ENCODE data around the gene THRB. TPM values are rescaled to one million over a fixed set of nuclear protein-coding genes. Genes with fewer than 3 reads are reported as not detected.

THRB gene
- total RNA-seq, 1 donor from 2014 or later: 0.31 TPM

- DNase-seq: no peak
- Mint-ChIP-seq H3K4me1 (no peaks in the 10 kb centered on the region), H3K4me3 (no peak overlapping the region), H3K27me3 (no peaks in the 10 kb centered on the region), H3K9me3 (peaks cover 5% of the 10 kb centered on the region), H3K27ac (no peak overlapping the region), H3K36me3 (ENCODE audit: low read depth) (no peaks in the 10 kb centered on the region)
- ChIA-PET POLR2A (no interaction called here), CTCF (no interaction called here)
- TF ChIP-seq CTCF (IDR thresholded peaks at IDR 0.05): no peak
- ATAC-seq (ENCODE audit: low read depth): no peak
- intact Hi-C loops (cut with micrococcal nuclease): no loop called here
Measured at GRCh38 chr3:24288496-24289236, 206.0 kb downstream of the THRB start.

- POLR2A ChIA-PET: no interaction called here
- Mint-ChIP-seq H3K27me3 (no peaks in the 10 kb centered on the region), H3K4me3 (no peak overlapping the region)
Measured at GRCh38 chr3:24287755-24288450, 206.7 kb downstream of the THRB start.

GRCh38 chr3:24286405-24286804 is 208.2 kb downstream of the THRB start:
- intact Hi-C loops (cut with micrococcal nuclease): no loop called here
- CTCF ChIA-PET: no interaction called here
- H3K9me3 Mint-ChIP-seq: peaks cover 5% of the 10 kb centered on the region

More at GRCh38 chr3:24287755-24288450, 206.7 kb downstream of the THRB start:
- CTCF ChIA-PET: no interaction called here
- Mint-ChIP-seq H3K9me3 (peaks cover 5% of the 10 kb centered on the region), H3K27ac (no peak overlapping the region), H3K4me1 (no peaks in the 10 kb centered on the region), H3K36me3 (ENCODE audit: low read depth) (no peaks in the 10 kb centered on the region)
- TF ChIP-seq CTCF (IDR thresholded peaks at IDR 0.05): no peak
- DNase-seq (no peak), ATAC-seq (ENCODE audit: low read depth) (no peak)
- intact Hi-C loops (cut with micrococcal nuclease): no loop called here

GRCh38 chr3:24278543-24278942 is 216.1 kb downstream of the THRB start:
- Mint-ChIP-seq H3K4me3 (no peak overlapping the region), H3K27me3 (peaks cover 2% of the 10 kb centered on the region), H3K27ac (no peak overlapping the region), H3K36me3 (ENCODE audit: low read depth) (no peaks in the 10 kb centered on the region), H3K4me1 (no peaks in the 10 kb centered on the region), H3K9me3 (no peaks in the 10 kb centered on the region)
- CTCF ChIA-PET: no interaction called here
- no peak for TF ChIP-seq CTCF (IDR thresholded peaks at IDR 0.05)
- POLR2A ChIA-PET: no interaction called here
- DNase-seq: no peak
- intact Hi-C loops (cut with micrococcal nuclease): no loop called here
- no peak for ATAC-seq (ENCODE audit: low read depth)

More at GRCh38 chr3:24286405-24286804, 208.2 kb downstream of the THRB start:
- ATAC-seq (ENCODE audit: low read depth): no peak
- POLR2A ChIA-PET: no interaction called here
- Mint-ChIP-seq H3K36me3 (ENCODE audit: low read depth) (no peaks in the 10 kb centered on the region), H3K4me3 (no peak overlapping the region), H3K27ac (no peak overlapping the region), H3K4me1 (no peaks in the 10 kb centered on the region), H3K27me3 (no peaks in the 10 kb centered on the region)
- TF ChIP-seq CTCF (IDR thresholded peaks at IDR 0.05): no peak
- no peak for DNase-seq

DNA sequence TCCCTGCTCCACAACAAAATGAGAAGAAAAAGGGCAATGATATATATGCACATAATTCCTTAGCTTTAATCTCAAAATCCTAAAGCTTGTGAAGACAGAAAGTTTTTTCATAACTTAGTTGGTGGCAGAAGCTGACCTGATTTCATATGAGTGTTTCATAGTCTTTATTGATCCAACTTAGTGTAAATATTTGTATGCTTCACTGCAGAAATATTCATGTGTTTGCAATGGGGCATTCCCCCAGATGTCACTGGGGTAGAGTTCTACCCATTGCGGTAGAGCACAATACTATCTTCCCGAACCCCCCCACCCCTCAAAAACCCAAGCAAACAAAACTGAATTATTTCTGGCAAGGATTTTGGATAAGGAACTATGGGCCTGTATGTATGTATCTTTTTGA is 221.2 kb downstream of the THRB start:
- DNase-seq (no peak), ATAC-seq (ENCODE audit: low read depth) (no peak)
- H3K27ac Mint-ChIP-seq: no peak overlapping the region
- H3K4me1 Mint-ChIP-seq: no peaks in the 10 kb centered on the region
- POLR2A ChIA-PET: no interaction called here
- no peak for TF ChIP-seq CTCF (IDR thresholded peaks at IDR 0.05)
- H3K27me3 Mint-ChIP-seq: no peaks in the 10 kb centered on the region
- no peaks in the 10 kb centered on the region for H3K9me3 Mint-ChIP-seq
- no peaks in the 10 kb centered on the region for H3K36me3 Mint-ChIP-seq (ENCODE audit: low read depth)
- intact Hi-C loops (cut with micrococcal nuclease): no loop called here
- no peak overlapping the region for H3K4me3 Mint-ChIP-seq
- CTCF ChIA-PET: no interaction called here
